ENCODE measurements around the gene ATPAF2.
A peak's percentile ranks its signal among the peaks of the same experiment; 100 is the strongest.

Gene ATPAF2

DNA sequence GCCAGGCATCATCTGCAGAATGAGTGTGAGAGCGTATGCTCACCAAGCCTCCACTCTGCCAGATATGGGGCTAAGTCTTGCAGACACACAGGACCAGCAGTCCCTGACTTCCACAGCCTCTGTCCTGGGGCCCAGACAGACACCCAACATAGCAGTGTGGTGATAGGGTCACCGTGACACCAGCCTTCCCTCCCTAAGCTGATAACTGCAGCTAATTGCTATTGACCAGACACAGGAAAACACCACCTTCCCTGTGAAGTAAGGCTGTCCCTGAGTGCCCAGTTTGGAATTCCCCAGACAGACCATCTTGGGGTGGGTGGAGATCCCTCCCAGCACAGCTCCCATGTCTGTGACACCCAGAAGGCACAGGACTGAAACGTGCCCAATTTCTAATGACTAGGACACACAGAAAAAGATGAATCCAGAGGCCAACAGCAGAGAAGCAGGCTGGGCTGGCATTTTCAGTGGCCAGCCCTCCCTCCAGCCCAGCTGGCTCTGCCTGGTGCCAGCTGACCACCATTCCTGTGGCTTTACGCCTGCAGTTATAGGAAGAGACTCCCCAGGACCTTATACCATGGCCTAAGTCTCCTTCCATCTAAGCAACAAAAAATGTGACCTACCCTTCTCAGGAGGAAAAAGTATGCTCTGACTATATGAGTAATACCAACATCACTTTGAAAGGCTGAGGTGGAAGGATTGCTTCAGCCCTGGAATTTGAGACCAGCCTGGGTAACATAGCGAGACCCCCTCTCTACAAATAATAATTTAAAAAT lies 30.3 kb downstream of the ATPAF2 start:
- TF ChIP-seq, protein P1, sequence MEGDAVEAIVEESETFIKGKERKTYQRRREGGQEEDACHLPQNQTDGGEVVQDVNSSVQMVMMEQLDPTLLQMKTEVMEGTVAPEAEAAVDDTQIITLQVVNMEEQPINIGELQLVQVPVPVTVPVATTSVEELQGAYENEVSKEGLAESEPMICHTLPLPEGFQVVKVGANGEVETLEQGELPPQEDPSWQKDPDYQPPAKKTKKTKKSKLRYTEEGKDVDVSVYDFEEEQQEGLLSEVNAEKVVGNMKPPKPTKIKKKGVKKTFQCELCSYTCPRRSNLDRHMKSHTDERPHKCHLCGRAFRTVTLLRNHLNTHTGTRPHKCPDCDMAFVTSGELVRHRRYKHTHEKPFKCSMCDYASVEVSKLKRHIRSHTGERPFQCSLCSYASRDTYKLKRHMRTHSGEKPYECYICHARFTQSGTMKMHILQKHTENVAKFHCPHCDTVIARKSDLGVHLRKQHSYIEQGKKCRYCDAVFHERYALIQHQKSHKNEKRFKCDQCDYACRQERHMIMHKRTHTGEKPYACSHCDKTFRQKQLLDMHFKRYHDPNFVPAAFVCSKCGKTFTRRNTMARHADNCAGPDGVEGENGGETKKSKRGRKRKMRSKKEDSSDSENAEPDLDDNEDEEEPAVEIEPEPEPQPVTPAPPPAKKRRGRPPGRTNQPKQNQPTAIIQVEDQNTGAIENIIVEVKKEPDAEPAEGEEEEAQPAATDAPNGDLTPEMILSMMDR (IDR thresholded peaks at IDR 0.05; ENCODE audit: low read depth, low read length, missing control alignments), result no peak
- no peak for DNase-seq (ENCODE audit: low read depth)
- no peak overlapping the region for H3K4me3 ChIP-seq (ENCODE audit: low read depth, low read length)
- in situ Hi-C loops (cut with HindIII; ENCODE audit: low sequenced_read_pairs), result no loop called here

DNA sequence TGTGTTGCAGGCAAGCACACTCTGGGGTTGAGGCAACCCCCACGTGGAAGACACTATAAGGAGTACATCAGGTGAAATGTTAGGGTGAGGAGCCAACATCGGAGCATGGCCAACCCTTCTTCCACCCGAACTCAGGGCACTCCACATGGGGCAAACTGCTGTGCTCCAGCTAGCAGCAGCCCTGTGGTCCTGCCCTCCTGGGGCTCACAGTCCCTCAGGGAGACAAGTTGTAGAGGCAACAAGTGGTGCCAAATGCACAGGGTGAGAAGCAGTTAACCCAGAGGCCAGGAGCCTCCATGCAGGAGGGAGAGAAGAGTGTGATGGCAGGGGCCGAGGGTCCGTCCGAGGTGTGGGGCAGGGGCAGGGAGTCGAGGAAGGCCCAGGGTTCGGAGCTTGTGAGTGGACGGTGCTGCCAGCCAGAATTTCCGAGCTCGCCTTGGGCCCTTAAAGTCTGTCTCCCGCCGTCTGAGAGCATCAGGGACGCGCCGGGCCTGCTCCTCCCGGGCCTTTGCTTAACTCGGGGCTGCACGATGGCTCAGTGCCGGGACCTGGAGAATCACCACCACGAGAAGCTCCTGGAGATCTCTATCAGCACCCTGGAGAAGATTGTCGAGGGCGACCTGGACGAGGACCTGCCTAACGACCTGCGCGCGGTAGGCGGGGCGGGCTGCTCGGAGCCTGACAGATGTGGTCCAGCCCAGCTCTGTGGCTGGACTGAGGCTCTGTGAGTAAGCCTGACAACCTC lies 32.3 kb downstream of the ATPAF2 start:
- DNase-seq (ENCODE audit: low read depth), result no peak
- no peak overlapping the region for H3K4me3 ChIP-seq (ENCODE audit: low read depth, low read length)
- TF ChIP-seq, protein P1 (IDR thresholded peaks at IDR 0.05; ENCODE audit: low read depth, low read length, missing control alignments), result no peak
- in situ Hi-C loops (cut with HindIII; ENCODE audit: low sequenced_read_pairs), result no loop called here

DNA sequence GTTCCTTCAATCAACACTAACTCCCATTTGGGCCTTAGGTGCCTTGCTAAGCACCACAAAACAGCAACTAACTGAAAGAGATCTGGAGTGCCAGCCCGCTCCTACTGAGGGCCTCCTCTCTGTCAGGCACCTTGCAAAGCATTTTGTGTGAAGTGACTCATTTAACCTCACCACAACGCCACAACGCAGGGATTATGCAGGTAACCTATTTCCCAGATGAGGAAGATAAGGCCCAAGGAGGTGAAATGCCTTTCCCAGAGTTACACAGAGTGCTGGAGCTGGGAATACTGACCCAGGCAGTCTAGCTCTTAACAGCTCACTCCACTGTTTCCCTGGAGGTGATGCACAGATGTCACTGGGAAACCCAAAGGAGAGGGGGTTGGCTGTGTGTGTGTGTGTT lies 33.5 kb downstream of the ATPAF2 start:
- TF ChIP-seq, protein P1 (IDR thresholded peaks at IDR 0.05; ENCODE audit: low read depth, low read length, missing control alignments), result no peak
- H3K4me3 ChIP-seq (ENCODE audit: low read depth, low read length), result no peak overlapping the region
- in situ Hi-C loops (cut with HindIII; ENCODE audit: low sequenced_read_pairs), result no loop called here
- no peak for DNase-seq (ENCODE audit: low read depth)

DNA sequence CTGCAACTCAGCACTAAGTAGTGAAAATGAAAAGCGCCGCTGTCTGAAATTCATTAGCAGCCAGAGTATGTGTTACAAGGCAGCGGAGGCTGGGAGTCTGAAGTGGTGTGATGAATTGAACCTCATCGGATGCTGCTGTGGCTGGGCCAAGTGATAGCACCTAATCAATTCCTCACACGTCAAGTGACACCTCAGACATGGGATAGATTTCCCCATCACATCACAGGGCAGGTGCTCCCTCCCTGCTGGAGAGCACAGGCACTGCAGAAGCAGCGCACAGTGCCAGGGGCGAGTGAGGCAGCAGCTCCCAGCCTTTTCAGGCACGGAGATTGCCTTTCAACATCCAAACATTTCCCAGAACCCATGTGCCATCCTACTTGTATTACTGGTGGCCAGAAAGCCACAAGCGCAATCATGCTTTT lies 34.1 kb downstream of the ATPAF2 start:
- in situ Hi-C loops (cut with HindIII; ENCODE audit: low sequenced_read_pairs), result no loop called here
- no peak for DNase-seq (ENCODE audit: low read depth)
- no peak overlapping the region for H3K4me3 ChIP-seq (ENCODE audit: low read depth, low read length)
- TF ChIP-seq, protein P1 (IDR thresholded peaks at IDR 0.05; ENCODE audit: low read depth, low read length, missing control alignments), result peak; percentile 39

DNA sequence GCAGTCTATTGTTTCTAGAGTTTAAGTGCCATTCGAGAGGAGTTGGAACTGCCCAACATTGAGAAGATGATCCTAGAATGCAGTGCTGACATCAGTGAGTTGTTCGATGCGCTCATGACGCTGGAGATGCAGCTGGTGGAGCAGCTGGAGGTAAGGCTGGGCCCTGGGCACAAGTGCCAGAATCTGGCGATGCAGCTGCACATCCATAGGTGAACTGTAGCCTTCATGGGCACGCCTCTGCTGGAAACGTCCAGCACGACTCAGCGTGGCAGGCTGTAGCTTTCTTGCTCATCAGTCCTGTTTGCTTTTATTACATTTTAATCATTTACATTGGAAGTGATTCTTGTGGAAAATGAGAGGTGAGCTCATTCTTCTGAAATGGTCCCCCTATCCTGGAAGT lies 34.6 kb downstream of the ATPAF2 start:
- no peak for DNase-seq (ENCODE audit: low read depth)
- TF ChIP-seq, protein P1 (IDR thresholded peaks at IDR 0.05; ENCODE audit: low read depth, low read length, missing control alignments), result no peak
- no peak overlapping the region for H3K4me3 ChIP-seq (ENCODE audit: low read depth, low read length)
- in situ Hi-C loops (cut with HindIII; ENCODE audit: low sequenced_read_pairs), result no loop called here

DNA sequence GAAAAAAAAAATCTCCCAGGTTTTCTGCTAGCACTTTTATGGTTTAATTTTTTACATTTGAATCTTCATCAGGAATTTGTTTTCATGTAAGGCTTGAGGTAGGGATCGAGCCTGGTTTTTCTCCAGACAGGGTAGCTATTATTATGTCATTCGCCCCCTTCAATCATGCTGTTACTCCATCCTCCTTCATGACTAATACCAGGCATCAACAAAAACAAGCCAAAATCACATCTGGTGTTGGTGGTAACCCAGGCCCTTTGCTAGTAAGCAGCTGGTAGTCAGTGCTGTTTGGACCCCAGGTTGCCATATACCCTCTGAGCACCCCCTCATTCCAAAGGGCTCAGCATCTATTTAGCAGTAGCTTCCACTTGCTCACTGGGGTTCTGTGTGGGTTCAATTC lies 36.8 kb downstream of the ATPAF2 start:
- in situ Hi-C loops (cut with HindIII; ENCODE audit: low sequenced_read_pairs), result no loop called here
- TF ChIP-seq, protein P1 (IDR thresholded peaks at IDR 0.05; ENCODE audit: low read depth, low read length, missing control alignments), result no peak
- DNase-seq (ENCODE audit: low read depth), result no peak
- no peak overlapping the region for H3K4me3 ChIP-seq (ENCODE audit: low read depth, low read length)

All from astrocyte of the cerebellum (primary cell).